IPS-18c (cell line): ENCODE results near the gene HPCA.

Experiments
- H3K4me3 ChIP-seq: 2 replicates; pipeline ENCODE4 v1.7.0; 2013; ENCODE audit warnings: low read depth, mild to moderate bottlenecking, low read length, moderate library complexity; ENCODE audit not compliant: insufficient read depth
- H3K9me3 ChIP-seq: one replicate; pipeline ENCODE4 v1.6.1; 2013; ENCODE audit warnings: mild to moderate bottlenecking, low read length, moderate library complexity; ENCODE audit not compliant: control insufficient read depth, insufficient read depth

HPCA gene

DNA sequence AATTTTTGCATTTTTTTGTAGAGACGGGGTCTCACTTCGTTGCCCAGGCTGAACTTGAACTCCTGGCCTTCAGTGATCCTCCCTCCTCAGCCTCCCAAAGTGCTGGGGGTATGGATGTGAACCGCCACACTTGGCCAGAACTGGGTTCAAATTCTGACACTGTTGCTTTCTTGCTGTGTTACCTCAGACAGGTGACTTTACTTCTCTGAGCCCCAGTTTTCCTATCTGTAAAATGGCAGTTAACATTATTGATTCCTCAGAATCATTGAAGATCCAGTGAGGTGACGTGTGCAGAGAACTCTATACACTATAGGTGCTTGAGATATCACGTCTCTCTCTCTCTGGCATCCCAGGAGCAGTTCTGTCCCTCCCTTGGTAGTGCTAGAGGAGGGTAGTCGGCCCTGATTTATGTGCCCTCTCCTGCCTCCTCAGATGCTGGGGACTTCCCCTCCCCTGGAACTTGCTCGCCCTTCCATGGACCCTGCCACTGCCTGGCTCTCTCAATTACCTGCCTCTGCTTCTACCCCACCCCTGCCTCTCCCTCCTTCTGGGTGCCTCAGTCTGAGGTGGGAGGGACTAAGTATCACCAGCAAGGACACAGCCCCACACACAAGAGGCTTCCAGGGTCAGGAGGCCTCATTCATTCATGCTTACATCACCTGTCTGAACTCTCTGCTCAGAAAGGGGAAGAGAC lies 2.8 kb upstream of the HPCA start:
- Histone ChIP-seq H3K9me3 (no peaks in the 10 kb centered on the region), H3K4me3 (no peak overlapping the region)

DNA sequence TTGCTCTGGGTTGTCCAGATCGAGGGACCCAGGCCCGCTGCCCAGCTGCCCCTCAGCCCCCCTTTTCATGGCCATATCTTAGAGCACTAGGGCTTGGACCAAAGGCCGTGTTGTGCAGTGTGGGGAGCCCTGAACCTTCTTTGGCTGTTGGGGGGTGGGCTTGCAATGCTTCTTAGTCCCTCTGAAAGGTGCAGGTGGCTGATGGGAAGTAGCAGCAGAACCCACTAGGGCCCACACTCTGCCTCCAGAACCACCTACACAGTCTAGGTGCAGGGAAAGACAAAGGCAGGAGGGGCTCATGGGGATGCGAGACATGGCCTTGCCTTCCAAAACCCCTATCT lies 2.3 kb upstream of the HPCA start:
- Histone ChIP-seq H3K9me3 (no peaks in the 10 kb centered on the region), H3K4me3 (no peak overlapping the region)

DNA sequence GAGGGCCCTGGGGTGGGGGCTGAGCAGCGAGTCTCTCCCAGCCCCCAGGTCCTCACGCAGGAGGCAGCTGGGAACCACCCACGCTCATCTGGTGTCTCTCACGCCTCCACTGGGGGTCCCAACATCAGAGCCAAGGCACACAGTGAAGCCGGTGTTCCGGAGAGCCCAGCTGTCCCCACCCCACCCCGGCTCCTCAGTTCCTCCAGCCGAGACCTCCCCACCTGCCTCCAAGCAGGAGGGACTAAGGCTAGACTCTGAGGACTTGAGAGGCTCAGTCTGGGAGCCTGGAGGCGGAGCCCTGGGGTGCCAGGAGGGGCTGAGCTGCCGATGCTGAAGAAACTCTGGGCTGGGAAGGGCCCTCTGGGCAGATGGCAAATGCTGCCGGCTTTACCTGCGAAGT lies 1.6 kb upstream of the HPCA start:
- Histone ChIP-seq H3K4me3 (no peak overlapping the region), H3K9me3 (no peaks in the 10 kb centered on the region)

DNA sequence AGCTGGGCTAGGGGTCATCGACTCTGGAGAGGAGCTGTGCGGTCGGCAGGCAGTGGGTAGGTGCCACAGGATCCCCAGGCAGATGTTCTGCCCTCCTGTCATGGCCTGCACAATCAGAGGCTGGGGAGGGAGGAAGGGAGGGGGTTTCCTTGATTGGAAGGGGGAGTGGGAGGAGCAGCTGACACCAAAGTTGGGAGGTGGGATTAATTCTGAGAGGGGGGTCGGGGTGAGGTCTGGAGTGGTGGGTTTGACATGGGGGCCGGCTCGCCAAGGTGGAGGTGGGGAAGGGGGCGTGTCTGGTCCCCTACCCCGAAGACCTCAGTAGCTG lies 651 bp upstream of the HPCA start:
- no peaks in the 10 kb centered on the region for H3K9me3 ChIP-seq

DNA sequence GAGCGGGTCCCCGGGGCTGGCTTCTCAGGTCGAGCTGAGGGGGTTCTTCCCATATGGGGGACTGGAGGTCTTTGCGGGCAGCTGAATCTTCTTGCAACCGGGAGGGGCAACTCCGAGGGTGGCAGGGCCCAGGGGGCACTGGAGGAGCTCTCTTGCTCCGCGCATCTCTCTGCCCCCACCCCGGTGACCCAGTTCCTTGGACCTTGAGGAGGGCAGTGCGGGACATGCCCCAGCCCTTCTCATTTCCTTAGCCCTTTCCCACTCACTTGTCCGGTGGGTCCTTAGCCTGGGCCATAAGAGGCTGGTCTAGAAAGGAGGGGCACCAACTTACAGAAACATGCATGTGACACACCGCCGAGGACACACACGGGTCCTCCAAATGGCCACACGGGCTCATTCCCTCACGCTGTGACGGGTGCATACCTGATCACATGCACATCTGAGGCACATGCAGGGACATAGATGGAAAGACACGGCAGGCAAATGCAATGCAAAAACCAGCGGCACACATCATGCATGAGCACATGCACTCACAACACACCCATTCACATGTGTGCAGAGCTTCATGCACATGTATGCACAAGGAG lies 630 bp downstream of the HPCA start:
- Histone ChIP-seq H3K9me3 (no peaks in the 10 kb centered on the region), H3K4me3 (no peak overlapping the region; the same call in 1 of the 2 replicates)

More for the DNA sequence above, 651 bp upstream of the HPCA start:
- no peak overlapping the region for H3K4me3 ChIP-seq

DNA sequence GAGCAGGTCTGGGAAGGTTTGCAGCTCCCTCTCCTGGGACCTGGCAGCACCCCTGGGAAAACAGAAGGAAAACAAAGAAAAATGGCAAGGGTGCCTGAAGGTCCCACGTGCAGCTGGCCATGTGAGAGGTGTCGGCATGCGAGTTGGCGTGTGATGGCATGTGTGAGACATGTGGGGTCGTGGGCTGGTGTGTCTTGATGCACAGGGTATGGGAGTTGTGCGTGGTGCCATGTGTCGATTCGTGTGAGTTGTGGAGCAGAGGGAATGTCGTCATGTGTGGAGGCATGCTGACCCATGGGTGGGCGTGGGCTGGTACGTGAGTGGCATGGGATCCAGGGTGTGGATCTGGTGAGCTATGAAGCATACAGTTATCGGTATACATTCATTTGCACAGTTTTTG lies 1.3 kb downstream of the HPCA start:
- Histone ChIP-seq H3K4me3 (no peak overlapping the region), H3K9me3 (no peaks in the 10 kb centered on the region)

DNA sequence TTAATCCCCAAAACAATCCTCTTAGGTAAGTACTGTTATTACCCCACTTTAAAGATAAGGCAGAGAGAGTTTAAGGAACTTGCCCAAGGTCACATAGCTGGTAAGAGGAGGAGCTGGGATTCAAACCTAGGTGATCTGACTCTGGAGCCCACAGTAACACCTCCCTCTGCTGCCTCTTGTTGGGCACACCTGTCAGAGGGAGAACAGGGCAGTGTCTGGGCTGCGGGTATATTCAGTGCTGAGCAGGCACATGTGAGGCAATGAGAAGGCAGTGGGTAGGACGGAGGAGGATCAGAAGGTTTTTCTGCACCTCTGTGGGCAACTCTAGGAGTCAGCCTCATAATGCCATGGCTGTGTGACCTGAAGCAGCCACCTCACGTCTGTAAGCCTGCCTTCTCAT lies 1.8 kb downstream of the HPCA start:
- Histone ChIP-seq H3K4me3 (no peak overlapping the region), H3K9me3 (no peaks in the 10 kb centered on the region)

DNA sequence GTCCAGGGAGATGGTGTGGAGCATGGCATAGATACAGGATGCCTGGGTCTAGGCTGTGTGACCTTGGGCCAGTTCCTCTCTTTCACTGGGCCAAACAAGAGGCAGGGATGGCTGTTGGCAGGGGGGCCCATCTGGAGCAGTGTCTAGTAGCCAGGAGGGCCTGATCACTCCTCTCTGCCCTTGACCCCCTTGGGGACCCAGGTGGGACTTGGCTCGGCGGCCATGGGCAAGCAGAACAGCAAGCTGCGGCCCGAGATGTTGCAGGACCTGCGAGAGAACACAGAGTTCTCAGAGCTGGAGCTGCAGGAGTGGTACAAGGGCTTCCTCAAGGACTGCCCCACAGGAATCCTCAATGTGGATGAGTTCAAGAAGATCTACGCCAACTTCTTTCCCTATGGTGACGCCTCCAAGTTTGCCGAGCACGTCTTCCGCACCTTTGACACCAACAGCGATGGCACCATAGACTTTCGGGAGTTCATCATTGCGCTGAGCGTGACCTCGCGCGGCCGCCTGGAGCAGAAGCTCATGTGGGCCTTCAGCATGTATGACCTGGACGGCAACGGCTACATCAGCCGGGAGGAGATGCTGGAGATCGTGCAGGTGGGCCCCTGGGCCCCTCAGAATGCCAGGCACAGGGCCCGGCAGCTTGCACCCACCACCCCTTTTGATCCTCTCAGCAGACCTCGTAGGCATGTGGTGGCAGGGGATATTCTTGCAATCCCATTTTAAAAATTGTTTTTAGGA lies 2.6 kb downstream of the HPCA start:
- H3K9me3 ChIP-seq: no peaks in the 10 kb centered on the region
- H3K4me3 ChIP-seq: no peak overlapping the region

DNA sequence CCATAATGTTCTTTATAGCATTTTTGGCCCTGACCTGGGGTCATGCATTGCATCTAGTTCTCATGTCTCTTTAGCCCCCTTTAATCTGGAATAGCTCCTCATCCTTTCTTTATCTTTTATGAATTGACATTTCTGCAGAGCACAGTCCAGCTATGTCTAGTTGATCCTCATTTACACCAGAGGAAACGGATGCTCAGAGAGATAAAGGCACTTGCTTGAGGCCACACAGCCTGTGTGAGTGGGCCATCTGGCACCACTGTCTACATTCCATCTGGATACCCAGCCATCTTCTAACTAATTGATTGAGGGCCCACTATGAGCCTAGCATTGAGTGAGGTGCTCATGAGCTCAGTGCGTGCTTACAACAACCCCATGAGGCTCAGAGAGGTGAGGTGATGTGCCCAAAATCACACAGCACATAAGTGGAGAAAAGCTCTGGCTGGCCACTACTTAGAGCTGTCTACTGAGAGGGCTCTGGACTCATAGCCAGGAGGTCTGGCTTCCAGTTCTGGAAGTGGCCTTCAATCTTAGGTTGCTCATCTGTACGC lies 3.5 kb downstream of the HPCA start:
- Histone ChIP-seq H3K9me3 (no peaks in the 10 kb centered on the region), H3K4me3 (no peak overlapping the region)

DNA sequence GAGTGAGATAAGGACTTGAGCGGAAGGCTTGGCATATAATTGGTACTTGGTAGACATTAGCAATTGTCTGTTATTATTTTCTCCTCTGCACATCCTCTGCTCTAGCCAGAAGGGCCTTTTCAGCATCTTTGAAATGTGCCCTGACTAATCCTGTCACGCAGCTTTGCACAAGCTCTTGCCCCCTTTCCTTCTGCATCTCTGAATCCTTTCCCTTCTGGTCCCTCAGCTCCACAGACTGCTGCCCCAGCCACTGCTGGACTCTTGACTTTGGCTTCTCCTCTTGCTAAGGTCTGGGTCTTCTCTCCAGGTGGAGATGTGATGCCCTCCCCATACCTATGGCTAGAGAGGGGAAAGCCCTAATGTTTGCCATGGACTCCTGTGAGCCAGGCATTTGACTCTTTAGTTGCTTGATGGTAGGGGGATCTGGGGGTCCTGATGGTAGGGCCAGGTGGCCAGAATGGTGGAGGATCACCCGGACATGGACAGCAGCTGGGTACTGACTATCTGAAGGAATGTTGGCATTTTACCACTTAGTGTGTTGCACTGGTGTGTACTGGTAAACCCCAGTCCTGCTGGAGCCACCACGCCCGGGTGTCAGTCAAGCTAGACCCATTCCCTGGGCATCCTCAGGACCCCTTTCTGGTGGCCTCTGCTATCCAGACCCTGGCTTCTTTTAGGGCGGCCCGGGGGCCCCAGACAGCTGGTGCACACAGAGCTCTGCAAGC lies 4.4 kb downstream of the HPCA start:
- H3K4me3 ChIP-seq: no peak overlapping the region
- no peaks in the 10 kb centered on the region for H3K9me3 ChIP-seq

DNA sequence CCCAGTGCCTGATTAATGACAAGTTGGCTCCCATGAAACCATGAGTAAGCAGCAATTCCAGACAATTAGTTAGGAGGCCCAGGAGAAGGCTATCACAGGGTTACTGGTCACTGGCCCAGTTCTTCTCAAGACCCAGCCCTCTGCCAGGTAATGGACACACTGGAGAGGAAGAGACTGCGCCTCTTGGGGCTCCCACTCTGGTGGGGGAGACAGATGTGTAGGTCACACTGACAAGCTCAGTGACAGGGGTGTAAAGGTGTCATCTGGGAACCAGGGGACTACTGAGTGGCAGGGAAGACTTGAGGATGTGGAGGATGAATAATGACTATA lies 4.9 kb downstream of the HPCA start:
- Histone ChIP-seq H3K4me3 (no peak overlapping the region), H3K9me3 (no peaks in the 10 kb centered on the region)

DNA sequence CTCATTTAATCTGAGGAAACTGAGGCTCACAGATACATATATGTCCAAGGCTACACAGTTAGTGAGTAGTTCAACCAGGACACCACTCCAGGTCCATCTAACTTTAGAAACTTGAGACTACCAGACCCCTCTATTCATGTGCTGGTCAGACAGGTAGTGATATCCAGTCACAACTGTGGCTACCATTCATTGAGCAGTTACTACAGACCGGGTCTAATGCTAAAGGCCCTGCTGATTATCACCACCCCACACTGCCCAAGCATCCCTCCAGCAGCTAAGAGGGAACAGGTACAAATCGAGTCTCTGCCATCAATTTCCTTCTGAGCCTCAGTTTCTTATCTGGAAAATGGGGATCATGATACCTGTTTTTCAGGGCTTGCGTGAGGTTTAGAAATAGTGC lies 5.3 kb downstream of the HPCA start:
- H3K4me3 ChIP-seq: no peak overlapping the region
- H3K9me3 ChIP-seq: no peaks in the 10 kb centered on the region

DNA sequence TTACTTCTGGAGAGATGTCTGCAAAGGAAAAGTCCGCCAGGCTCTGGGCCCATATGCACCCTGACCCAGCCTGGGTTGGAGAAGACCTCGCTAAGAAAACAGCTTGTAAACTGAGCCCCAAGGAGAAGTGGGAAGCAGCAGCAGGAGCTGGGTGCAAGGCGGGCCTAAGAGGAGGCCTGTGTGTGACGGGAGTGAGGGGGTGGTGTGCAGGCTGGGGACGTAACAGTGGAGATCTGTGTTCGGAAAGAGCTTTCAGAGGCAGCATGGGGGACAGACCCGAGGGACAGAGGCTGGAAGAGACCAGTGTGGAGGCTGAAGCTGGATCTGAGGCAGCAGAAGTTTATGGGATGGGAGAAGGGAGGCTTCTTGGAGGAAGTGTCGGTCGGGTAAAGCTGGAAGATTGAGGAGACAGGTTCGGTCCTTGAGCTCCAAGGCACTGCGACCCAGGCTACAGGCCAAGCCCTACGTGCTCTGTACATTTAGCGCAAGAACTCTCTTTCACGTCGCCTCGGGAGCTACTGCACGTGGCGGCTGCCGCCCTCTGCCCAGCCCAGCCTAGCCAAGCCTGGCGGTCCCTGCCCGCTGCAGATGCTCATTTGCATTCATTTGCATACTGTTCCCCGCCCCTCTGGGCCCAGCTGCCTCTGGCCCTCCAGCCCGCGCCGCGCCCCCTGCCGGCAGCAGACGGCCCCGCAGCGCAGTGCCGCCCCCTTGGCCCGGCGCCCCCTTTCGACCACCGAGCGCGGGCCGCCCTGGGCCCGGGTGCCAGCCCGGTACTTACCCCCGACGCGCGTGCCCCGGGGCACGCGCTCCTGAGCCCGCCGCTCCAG lies 6.3 kb downstream of the HPCA start:
- Histone ChIP-seq H3K9me3 (no peaks in the 10 kb centered on the region), H3K4me3 (peak overlapping the region; percentile 72)

DNA sequence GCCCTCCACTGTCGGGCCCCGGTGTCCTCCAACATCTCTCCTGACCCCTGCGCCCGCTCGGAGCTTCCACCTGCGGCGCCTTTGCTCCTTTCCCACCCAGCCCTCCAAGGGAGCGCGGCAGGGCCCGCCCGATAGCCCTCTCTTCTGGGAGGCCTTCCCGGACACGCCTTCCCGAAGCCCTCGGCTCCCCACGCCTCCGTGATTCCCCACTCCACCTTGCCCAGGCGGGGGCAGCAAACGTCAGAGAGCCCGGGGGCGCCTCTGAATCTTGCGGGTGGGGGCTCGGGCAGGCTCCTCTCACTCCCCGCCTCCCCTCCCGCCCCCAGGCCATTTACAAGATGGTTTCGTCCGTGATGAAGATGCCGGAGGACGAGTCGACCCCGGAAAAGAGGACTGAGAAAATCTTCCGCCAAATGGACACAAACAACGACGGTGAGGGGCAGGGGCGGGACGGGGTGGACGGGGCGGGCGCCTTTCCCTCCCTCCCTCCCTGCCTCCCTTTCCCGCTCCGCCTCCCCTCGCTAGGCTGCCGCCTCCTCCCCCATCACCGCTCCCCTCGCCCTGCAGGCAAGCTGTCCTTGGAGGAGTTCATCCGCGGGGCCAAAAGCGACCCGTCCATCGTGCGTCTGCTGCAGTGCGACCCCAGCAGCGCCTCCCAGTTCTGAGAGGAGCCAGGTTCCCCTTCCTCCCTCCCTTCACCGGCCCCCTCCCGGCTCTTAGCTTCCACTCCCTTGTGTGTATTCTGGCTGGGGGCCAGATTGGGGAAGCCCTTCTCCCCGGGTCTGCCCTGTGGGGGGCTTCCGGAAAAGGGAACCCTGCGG lies 7.1 kb downstream of the HPCA start:
- H3K9me3 ChIP-seq: no peaks in the 10 kb centered on the region
- peak overlapping the region; percentile 72 for H3K4me3 ChIP-seq

DNA sequence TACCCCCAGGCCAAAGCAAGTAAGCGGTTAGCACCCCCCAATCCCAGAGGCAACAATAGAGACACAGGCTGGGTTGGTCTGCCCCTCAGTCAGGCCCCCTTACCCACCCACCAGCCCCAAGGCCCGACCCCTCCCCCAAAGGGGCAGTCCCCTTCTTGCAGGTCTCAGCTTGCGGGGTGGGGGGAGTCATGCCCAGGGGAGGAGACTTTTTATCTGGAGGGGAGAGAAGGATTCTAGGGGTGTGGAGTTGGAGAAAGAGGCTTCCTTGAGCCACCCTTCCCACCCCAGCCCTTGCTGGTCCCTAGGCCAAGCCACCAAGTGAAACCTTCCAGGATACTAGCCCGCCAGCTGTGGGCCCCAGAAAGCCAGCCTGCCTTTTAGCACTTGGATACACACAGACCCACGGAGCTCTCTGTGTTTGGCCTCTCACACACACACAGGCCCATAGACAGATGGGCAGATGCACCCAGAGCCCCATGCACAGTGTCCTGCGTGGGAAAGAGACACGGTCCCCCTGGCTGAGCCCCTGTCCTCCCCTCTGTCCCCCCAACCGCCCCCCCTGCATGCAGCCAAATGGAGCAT lies 7.8 kb downstream of the HPCA start:
- H3K9me3 ChIP-seq: no peaks in the 10 kb centered on the region
- H3K4me3 ChIP-seq: peak overlapping the region; percentile 72

DNA sequence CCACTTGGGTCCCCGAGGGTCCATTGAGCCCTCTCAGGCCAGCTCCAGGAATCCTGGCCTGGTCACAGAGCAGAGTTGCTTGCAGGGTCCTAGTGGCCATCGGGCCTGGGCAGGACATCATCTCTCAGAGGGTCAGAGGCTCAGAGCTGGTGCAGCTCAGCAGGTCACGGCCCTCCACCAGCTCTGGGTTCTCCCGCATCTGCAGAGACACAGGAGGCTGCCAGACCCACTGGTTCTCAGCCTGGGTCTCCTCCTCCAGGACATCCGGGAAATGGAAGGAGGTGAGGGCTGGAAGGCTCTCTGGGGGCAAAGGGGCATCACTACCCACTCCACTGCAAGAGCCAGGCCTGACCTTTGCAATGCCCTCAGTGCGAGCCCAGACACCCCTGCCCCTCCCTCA lies 8.4 kb downstream of the HPCA start:
- no peak overlapping the region for H3K4me3 ChIP-seq
- no peaks in the 10 kb centered on the region for H3K9me3 ChIP-seq
